SK-N-SH (cell line): ENCODE data around the gene TJP2. TPM values are rescaled to one million over a fixed set of nuclear protein-coding genes. Genes with fewer than 3 reads are reported as not detected.

Experiments
- CTCF ChIA-PET: fragments of 300-600, 350-600 bp; formaldehyde crosslinking; extraction: SDS; loops from one replicate; lab custom pipeline; 2021; lab: Yijun Ruan, JAX
- POLR2A ChIA-PET: fragments of 350-600 bp; sonication (Branson Sonifier 250); formaldehyde crosslinking; extraction: SDS; loops from one replicate; lab custom pipeline; 2020; ENCODE audit warnings: antibody characterized with exemption, inconsistent platforms; lab: Yijun Ruan, JAX
- DNase-seq: peaks from one replicate; pipeline ENCODE4 v3.0.0; 2012
- H2AFZ ChIP-seq: fragments of 200-600 bp; sonication (generic); 2 replicates; pipeline ENCODE4 v1.8.1; 2016; ENCODE audit warnings: antibody characterized with exemption, mild to moderate bottlenecking, low read depth
- H3F3A ChIP-seq: fragments of 200-600 bp; sonication (generic); replicated peaks from 2 replicates; pipeline ENCODE3; 2016; ENCODE audit warnings: antibody characterized with exemption, mild to moderate bottlenecking; ENCODE audit not compliant: insufficient read depth
- H3K27ac ChIP-seq, 2 experiments: fragments of 200-500 bp in 1 of 2; fragments of 200-600 bp in 1 of 2; sonication (Bioruptor generic) in 1 of 2; sonication (generic), shearing (Covaris generic) in 1 of 2; 2 replicates each; pipeline versions ENCODE4 v1.5.1 to v1.6.1; 2014 to 2016; ENCODE audit warnings: low read depth in 2 of 2, inconsistent platforms in 1 of 2, low read length in 1 of 2, mild to moderate bottlenecking in 1 of 2, mixed read lengths in 1 of 2
- H3K27me3 ChIP-seq: fragments of 200-600 bp; sonication (generic), shearing (Covaris generic); 2 replicates; pipeline ENCODE4 v1.6.1; 2016; ENCODE audit warnings: mixed run types; ENCODE audit not compliant: insufficient read depth
- H3K36me3 ChIP-seq, 2 experiments: fragments of 200-500 bp in 1 of 2; fragments of 200-600 bp in 1 of 2; sonication (Bioruptor generic) in 1 of 2; sonication (generic) in 1 of 2; replicated peaks in 1 of 2; 2 replicates each; pipeline versions ENCODE3 to v1.5.1; 2014 to 2016; ENCODE audit warnings: low read length in 1 of 2, mild to moderate bottlenecking in 1 of 2; ENCODE audit not compliant: insufficient read depth in 2 of 2, control insufficient read depth in 1 of 2
- H3K4me1 ChIP-seq, 2 experiments: fragments of 200-500 bp in 1 of 2; fragments of 200-600 bp in 1 of 2; sonication (Bioruptor generic) in 1 of 2; sonication (generic), shearing (Covaris generic) in 1 of 2; 2 replicates each; pipeline versions ENCODE4 v1.5.1 to v1.6.1; 2014 to 2016; ENCODE audit warnings: low read depth in 1 of 2, low read length in 1 of 2, mixed run types in 1 of 2; ENCODE audit not compliant: insufficient read depth in 2 of 2, control insufficient read depth in 1 of 2
- H3K4me2 ChIP-seq: fragments of 200-600 bp; sonication (generic), shearing (Covaris generic); 2 replicates; pipeline ENCODE4 v1.6.1; 2017; ENCODE audit warnings: mixed run types
- H3K4me3 ChIP-seq, 2 experiments: fragments of 200-500 bp in 1 of 2; fragments of 200-600 bp in 1 of 2; sonication (Bioruptor generic) in 1 of 2; sonication (generic), shearing (Covaris generic) in 1 of 2; 2 replicates each; pipeline versions ENCODE4 v1.5.1 to v1.8.1; 2014 to 2016; ENCODE audit warnings: low read depth in 2 of 2, inconsistent platforms in 1 of 2, low read length in 1 of 2, mild to moderate bottlenecking in 1 of 2, mixed read lengths in 1 of 2, moderate library complexity in 1 of 2
- H3K79me2 ChIP-seq: fragments of 200-600 bp; sonication (generic); 2 replicates; pipeline ENCODE4 v1.8.1; 2017; ENCODE audit warnings: mild to moderate bottlenecking; ENCODE audit not compliant: insufficient read depth
- H3K9ac ChIP-seq: fragments of 200-600 bp; sonication (generic); 2 replicates; pipeline ENCODE4 v1.6.1; 2017; ENCODE audit warnings: mixed run types
- H3K9me2 ChIP-seq: fragments of 200-600 bp; sonication (generic); 2 replicates; pipeline ENCODE4 v1.6.1; 2017; ENCODE audit warnings: mixed run types
- H3K9me3 ChIP-seq: fragments of 200-600 bp; sonication (generic); 2 replicates; pipeline ENCODE4 v1.6.1; 2017; ENCODE audit warnings: mixed run types, mild to moderate bottlenecking, moderate library complexity
- H4K20me1 ChIP-seq: fragments of 200-600 bp; sonication (generic); 2 replicates; pipeline ENCODE4 v1.6.1; 2017; ENCODE audit warnings: mild to moderate bottlenecking, mixed run types; ENCODE audit not compliant: insufficient read depth
- CHD2 ChIP-seq: fragments of 150-350 bp; IDR thresholded peaks from 2 replicates; pipeline ENCODE4 v1.6.1; 2018; ENCODE audit warnings: low read length; ENCODE audit not compliant: partially characterized antibody
- ELF1 ChIP-seq: IDR thresholded peaks from 2 replicates; pipeline ENCODE4 v1.4.0; 2012
- EZH2phosphoT487 ChIP-seq: fragments of 200-600 bp; sonication (generic); IDR thresholded peaks from 2 replicates; pipeline ENCODE4 v1.6.1; 2017; ENCODE audit warnings: low read depth, mixed run types, mild to moderate bottlenecking, antibody characterized with exemption, moderate library complexity, borderline replicate concordance
- JUND ChIP-seq: IDR thresholded peaks from 2 replicates; pipeline ENCODE4 v1.4.0; 2012
- MEF2A ChIP-seq: IDR thresholded peaks from 2 replicates; pipeline ENCODE4 v1.4.0; 2012; ENCODE audit warnings: low read depth, borderline replicate concordance
- MXI1 ChIP-seq: IDR thresholded peaks from 2 replicates; pipeline ENCODE4 v1.6.1; 2012; ENCODE audit warnings: mild to moderate bottlenecking, low read depth, low read length, improper control_type of control experiment
- NFIC ChIP-seq: IDR thresholded peaks from 2 replicates; pipeline ENCODE4 v1.4.0; 2012; ENCODE audit warnings: borderline replicate concordance
- POLR2AphosphoS5 ChIP-seq: IDR thresholded peaks from 2 replicates; pipeline ENCODE4 v1.6.1; 2012; ENCODE audit warnings: low read depth, low read length
- RCOR1 ChIP-seq: fragments of 150-350 bp; IDR thresholded peaks from 2 replicates; pipeline ENCODE4 v1.6.1; 2017; ENCODE audit warnings: antibody characterized with exemption, low read length
- RFX5 ChIP-seq: IDR thresholded peaks from 2 replicates; pipeline ENCODE4 v1.6.1; 2012; ENCODE audit warnings: mild to moderate bottlenecking, improper control_type of control experiment, low read length
- RXRA ChIP-seq: IDR thresholded peaks from 2 replicates; pipeline ENCODE4 v1.4.0; 2012; ENCODE audit warnings: low read depth, mild to moderate bottlenecking, borderline replicate concordance
- TEAD4 ChIP-seq: IDR thresholded peaks from 2 replicates; pipeline ENCODE4 v1.4.0; 2012; ENCODE audit warnings: mild to moderate bottlenecking, borderline replicate concordance; ENCODE audit not compliant: insufficient read depth
- YY1 ChIP-seq: IDR thresholded peaks from 2 replicates; pipeline ENCODE4 v1.4.0; 2012; ENCODE audit warnings: low read depth, mild to moderate bottlenecking
- WGBS: methylation state at CpG from one replicate; pipeline ENCODE4 v1.1.6; 2017; ENCODE audit warnings: low lambda C conversion rate; 5-methylcytosine and 5-hydroxymethylcytosine counted together
- polyA plus RNA-seq, 3 experiments: library from polyadenylated mRNA; depleted of rRNA; stranded (reverse); fragments of >200 nt; gene quantifications; 2 replicates each; pipeline ENCODE4 v1.2.3, GENCODE V29; 2012
- TF ChIP-seq, protein P1 (sequence below): fragments of 200-600 bp; sonication (generic); IDR thresholded peaks from 2 replicates; pipeline ENCODE4 v1.6.1; 2017; ENCODE audit warnings: antibody characterized with exemption, mild to moderate bottlenecking, moderate library complexity
- TF ChIP-seq, protein P2 (sequence below): fragments of 150-350 bp; IDR thresholded peaks from 2 replicates; pipeline ENCODE4 v1.6.1; 2017; ENCODE audit warnings: antibody characterized with exemption, low read length, low read depth, borderline replicate concordance
- TF ChIP-seq, protein P3 (sequence below): IDR thresholded peaks from 2 replicates; pipeline ENCODE4; 2012
- TF ChIP-seq, protein P4 (sequence below): IDR thresholded peaks from 2 replicates; pipeline ENCODE4 v1.4.0; 2012; ENCODE audit warnings: low read depth, borderline replicate concordance
- TF ChIP-seq, protein P5 (sequence below): IDR thresholded peaks from 2 replicates; pipeline ENCODE4 v1.4.0; 2012; ENCODE audit warnings: low read depth

The TJP2 gene
- polyA plus RNA-seq, 1 of the 3 experiments (the other 2 are of a cell fraction): 17.7 TPM

DNA sequence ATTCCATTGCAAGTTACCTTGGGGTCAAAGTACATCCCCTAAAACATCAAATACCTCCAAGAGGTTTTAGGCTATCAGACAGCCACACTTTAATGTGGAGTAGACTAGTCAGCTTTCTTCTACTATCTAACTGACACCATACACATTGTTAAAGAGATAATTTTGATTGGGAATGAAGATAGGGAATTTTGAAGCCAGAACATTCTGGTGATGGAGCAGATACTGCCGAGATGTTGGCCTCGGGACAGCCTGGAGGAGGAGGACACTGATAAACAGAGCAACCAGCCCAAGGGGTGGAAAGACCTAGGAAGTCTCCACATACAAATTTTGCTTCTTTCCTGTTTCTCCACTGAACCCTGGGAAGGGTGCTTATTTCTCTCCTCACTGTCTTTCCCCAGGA is 14.9 kb downstream of the TJP2 start:
- Histone ChIP-seq H3K79me2 (peaks cover 71% of the 10 kb centered on the region; the same call in 1 of the 2 replicates), H3K36me3 (no peaks in the 10 kb centered on the region), H3K9ac (no peak overlapping the region), H3K4me3 (no peak overlapping the region), H3K27me3 (no peaks in the 10 kb centered on the region), H3K9me3 (no peaks in the 10 kb centered on the region), H3K4me1 (peaks cover 3 to 15% of the 10 kb centered on the region in 2 experiments; a peak in 3 of 4 replicates), H3K4me2 (no peak overlapping the region), H2AFZ (no peak overlapping the region), H3F3A (peaks cover 8% of the 10 kb centered on the region), H4K20me1 (peaks cover 8% of the 10 kb centered on the region; the same call in 1 of the 2 replicates), H3K27ac (no peak overlapping the region), H3K9me2 (no peaks in the 10 kb centered on the region)
- CTCF ChIA-PET: interaction anchor here (1.5 to 5.5 kb wide), 3 partner anchors 134 to 153 kb away, joined by 4 to 32 read pairs (median 10); partner anchors contain the start of gene FXN
- WGBS: 78% methylated on average over 2 of the region's 2 CpGs
- no peak for DNase-seq
- POLR2A ChIA-PET: no interaction called here
- TF ChIP-seq TEAD4 (no peak), NFIC (no peak)

DNA sequence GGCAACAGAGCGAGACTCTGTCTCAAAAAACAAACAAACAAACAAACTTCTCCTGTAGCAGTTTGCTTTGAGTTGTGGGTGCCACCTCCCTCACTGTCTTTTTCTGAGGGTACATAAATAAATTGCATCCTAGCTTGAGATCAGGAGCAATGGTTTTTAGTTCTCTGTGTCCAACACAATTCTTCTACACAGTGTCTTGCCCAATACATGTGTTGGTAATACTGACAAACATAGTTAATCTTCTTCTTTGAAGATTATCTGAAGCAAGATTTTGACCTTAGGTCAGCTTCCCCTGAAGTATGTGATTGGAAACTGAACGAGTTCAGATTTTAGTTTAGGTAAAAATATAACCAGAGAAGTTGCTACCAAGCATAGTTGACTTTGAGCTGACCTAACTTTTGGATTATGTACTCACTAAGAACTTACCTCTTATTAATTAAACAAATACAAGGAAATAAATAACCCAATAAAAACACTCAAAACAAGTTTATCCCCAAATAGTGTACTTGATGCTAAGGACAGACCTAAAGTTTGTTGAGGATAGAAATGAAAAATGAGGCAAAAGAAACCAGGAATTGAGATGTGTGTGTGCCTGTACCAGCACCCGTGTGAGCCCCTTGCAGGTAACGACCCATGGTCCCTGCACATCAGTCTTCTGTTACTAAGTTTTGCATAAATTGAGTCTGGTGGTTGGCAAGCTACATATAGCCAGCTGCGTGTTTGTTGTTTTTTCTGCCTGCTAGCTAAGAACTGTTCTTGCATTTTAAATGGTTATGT is 16.2 kb downstream of the TJP2 start:
- Histone ChIP-seq H3K4me2 (no peak overlapping the region), H3K9ac (no peak overlapping the region), H3K4me3 (no peak overlapping the region), H3K27me3 (no peaks in the 10 kb centered on the region), H3K9me3 (no peaks in the 10 kb centered on the region)
- CTCF ChIA-PET: interaction anchor here (0.8 to 7.2 kb wide), 8 partner anchors 8 to 156 kb away, joined by 3 to 241 read pairs (median 27); partner anchors contain the start of gene FXN
- TF ChIP-seq, protein P1, sequence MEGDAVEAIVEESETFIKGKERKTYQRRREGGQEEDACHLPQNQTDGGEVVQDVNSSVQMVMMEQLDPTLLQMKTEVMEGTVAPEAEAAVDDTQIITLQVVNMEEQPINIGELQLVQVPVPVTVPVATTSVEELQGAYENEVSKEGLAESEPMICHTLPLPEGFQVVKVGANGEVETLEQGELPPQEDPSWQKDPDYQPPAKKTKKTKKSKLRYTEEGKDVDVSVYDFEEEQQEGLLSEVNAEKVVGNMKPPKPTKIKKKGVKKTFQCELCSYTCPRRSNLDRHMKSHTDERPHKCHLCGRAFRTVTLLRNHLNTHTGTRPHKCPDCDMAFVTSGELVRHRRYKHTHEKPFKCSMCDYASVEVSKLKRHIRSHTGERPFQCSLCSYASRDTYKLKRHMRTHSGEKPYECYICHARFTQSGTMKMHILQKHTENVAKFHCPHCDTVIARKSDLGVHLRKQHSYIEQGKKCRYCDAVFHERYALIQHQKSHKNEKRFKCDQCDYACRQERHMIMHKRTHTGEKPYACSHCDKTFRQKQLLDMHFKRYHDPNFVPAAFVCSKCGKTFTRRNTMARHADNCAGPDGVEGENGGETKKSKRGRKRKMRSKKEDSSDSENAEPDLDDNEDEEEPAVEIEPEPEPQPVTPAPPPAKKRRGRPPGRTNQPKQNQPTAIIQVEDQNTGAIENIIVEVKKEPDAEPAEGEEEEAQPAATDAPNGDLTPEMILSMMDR: no peak
- no peak for TF ChIP-seq MEF2A
- no peak for TF ChIP-seq RXRA
- TF ChIP-seq, protein P2, sequence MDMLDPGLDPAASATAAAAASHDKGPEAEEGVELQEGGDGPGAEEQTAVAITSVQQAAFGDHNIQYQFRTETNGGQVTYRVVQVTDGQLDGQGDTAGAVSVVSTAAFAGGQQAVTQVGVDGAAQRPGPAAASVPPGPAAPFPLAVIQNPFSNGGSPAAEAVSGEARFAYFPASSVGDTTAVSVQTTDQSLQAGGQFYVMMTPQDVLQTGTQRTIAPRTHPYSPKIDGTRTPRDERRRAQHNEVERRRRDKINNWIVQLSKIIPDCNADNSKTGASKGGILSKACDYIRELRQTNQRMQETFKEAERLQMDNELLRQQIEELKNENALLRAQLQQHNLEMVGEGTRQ: no peak
- TF ChIP-seq EZH2phosphoT487: no peak
- TF ChIP-seq, protein P3, sequence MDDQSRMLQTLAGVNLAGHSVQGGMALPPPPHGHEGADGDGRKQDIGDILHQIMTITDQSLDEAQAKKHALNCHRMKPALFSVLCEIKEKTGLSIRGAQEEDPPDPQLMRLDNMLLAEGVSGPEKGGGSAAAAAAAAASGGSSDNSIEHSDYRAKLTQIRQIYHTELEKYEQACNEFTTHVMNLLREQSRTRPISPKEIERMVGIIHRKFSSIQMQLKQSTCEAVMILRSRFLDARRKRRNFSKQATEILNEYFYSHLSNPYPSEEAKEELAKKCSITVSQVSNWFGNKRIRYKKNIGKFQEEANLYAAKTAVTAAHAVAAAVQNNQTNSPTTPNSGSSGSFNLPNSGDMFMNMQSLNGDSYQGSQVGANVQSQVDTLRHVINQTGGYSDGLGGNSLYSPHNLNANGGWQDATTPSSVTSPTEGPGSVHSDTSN: no peak
- TF ChIP-seq, protein P4, sequence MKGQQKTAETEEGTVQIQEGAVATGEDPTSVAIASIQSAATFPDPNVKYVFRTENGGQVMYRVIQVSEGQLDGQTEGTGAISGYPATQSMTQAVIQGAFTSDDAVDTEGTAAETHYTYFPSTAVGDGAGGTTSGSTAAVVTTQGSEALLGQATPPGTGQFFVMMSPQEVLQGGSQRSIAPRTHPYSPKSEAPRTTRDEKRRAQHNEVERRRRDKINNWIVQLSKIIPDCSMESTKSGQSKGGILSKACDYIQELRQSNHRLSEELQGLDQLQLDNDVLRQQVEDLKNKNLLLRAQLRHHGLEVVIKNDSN: no peak
- TF ChIP-seq, protein P5, sequence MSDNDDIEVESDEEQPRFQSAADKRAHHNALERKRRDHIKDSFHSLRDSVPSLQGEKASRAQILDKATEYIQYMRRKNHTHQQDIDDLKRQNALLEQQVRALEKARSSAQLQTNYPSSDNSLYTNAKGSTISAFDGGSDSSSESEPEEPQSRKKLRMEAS: no peak
- no peak for TF ChIP-seq RFX5
- no peak for TF ChIP-seq ELF1
- no peak for TF ChIP-seq RCOR1
- no peak for TF ChIP-seq CHD2
- TF ChIP-seq JUND: no peak
- TF ChIP-seq YY1: no peak
- no peak for TF ChIP-seq MXI1
- no peak for TF ChIP-seq POLR2AphosphoS5
- TF ChIP-seq, all 33 proteins: peak for 0
- Histone ChIP-seq H2AFZ (no peak overlapping the region), H3K27ac (no peak overlapping the region), H3K9me2 (no peaks in the 10 kb centered on the region), H3F3A (peaks cover 10% of the 10 kb centered on the region), H4K20me1 (peaks cover 11% of the 10 kb centered on the region; the same call in 1 of the 2 replicates), H3K36me3 (no peaks in the 10 kb centered on the region), H3K4me1 (peaks cover 3 to 15% of the 10 kb centered on the region in 2 experiments; a peak in 3 of 4 replicates), H3K79me2 (peaks cover 71% of the 10 kb centered on the region)
- DNase-seq: no peak
- POLR2A ChIA-PET: no interaction called here
- 67% methylated on average over 4 of the region's 5 CpGs for WGBS
